ENCODE data around the gene PDGFRB.

- TF ChIP-seq CTCF (IDR thresholded peaks at IDR 0.05) (no peak), POLR2A (IDR thresholded peaks at IDR 0.05) (no peak)
Observed at GRCh38 chr5:150073677-150074076, 82.0 kb downstream of the PDGFRB start.

All from right lobe of liver (tissue), 4 donors.